HG03095 (cell line): ENCODE measurements around the gene UBXN6.

Experiments
- ATAC-seq: cut with Tn5 transposase; IDR thresholded peaks from one replicate; pipeline ENCODE4 v1.9.1; 2021; ENCODE audit warnings: moderate library complexity; ENCODE audit not compliant: unreplicated experiment

The UBXN6 gene

GRCh38 chr19:4443188-4443587 is 14.4 kb downstream of the UBXN6 start:
- ATAC-seq: no peak

- ATAC-seq: no peak
Measured at GRCh38 chr19:4442819-4443146, 14.8 kb downstream of the UBXN6 start.

GRCh38 chr19:4441994-4442818 is 15.4 kb downstream of the UBXN6 start:
- ATAC-seq: no peak

- ATAC-seq: no peak
Measured at GRCh38 chr19:4439243-4439642, 18.4 kb downstream of the UBXN6 start.

GRCh38 chr19:4437103-4437502 is 20.5 kb downstream of the UBXN6 start:
- no peak for ATAC-seq

GRCh38 chr19:4436231-4436630 is 21.4 kb downstream of the UBXN6 start:
- no peak for ATAC-seq

- no peak for ATAC-seq
Measured at GRCh38 chr19:4434391-4434790, 23.2 kb downstream of the UBXN6 start.

GRCh38 chr19:4432918-4433506 is 24.6 kb downstream of the UBXN6 start:
- no peak for ATAC-seq

GRCh38 chr19:4431808-4432674 is 25.6 kb downstream of the UBXN6 start:
- ATAC-seq: no peak

GRCh38 chr19:4431296-4431695 is 26.3 kb downstream of the UBXN6 start:
- no peak for ATAC-seq

GRCh38 chr19:4430760-4431159 is 26.8 kb downstream of the UBXN6 start:
- no peak for ATAC-seq

GRCh38 chr19:4429771-4430171 is 27.8 kb downstream of the UBXN6 start:
- ATAC-seq: no peak

GRCh38 chr19:4429256-4429655 is 28.3 kb downstream of the UBXN6 start:
- no peak for ATAC-seq

GRCh38 chr19:4428326-4428975 is 29.1 kb downstream of the UBXN6 start:
- no peak for ATAC-seq

- no peak for ATAC-seq
Measured at GRCh38 chr19:4425537-4425936, 32.1 kb downstream of the UBXN6 start.

GRCh38 chr19:4423416-4424126 is 34.0 kb downstream of the UBXN6 start:
- ATAC-seq: no peak

GRCh38 chr19:4416268-4416667 is 41.3 kb downstream of the UBXN6 start:
- ATAC-seq: no peak

- ATAC-seq: no peak
Measured at GRCh38 chr19:4415352-4415751, 42.2 kb downstream of the UBXN6 start.

GRCh38 chr19:4414800-4415321 is 42.7 kb downstream of the UBXN6 start:
- ATAC-seq: no peak

GRCh38 chr19:4414144-4414799 is 43.3 kb downstream of the UBXN6 start:
- no peak for ATAC-seq
